ENCODE results near the gene SGIP1.
A peak's percentile ranks its signal among the peaks of the same experiment; 100 is the strongest.

SGIP1 gene

GRCh38 chr1:66532798-66533783 is 862 bp upstream of the SGIP1 start:
- Histone ChIP-seq H3K4me3 (ENCODE audit: low read depth, low read length) (peak overlapping the region; percentile 87), H3K4me1 (no peaks in the 10 kb centered on the region), H3K36me3 (no peaks in the 10 kb centered on the region), H3K27me3 (no peaks in the 10 kb centered on the region), H3K9me3 (no peaks in the 10 kb centered on the region)
- no peak for TF ChIP-seq CTCF (IDR thresholded peaks at IDR 0.05; ENCODE audit: low read depth, low read length)
- DNase-seq = peak; percentile 4

GRCh38 chr1:66535061-66535460 is 1.1 kb downstream of the SGIP1 start:
- DNase-seq = no peak
- H3K4me3 ChIP-seq (ENCODE audit: low read depth, low read length) = peak overlapping the region; percentile 87
- H3K27me3 ChIP-seq = no peaks in the 10 kb centered on the region
- TF ChIP-seq CTCF (IDR thresholded peaks at IDR 0.05; ENCODE audit: low read depth, low read length) = no peak
- H3K4me1 ChIP-seq = peaks cover 3% of the 10 kb centered on the region; the same call in 1 of the 2 replicates
- H3K9me3 ChIP-seq = no peaks in the 10 kb centered on the region
- no peaks in the 10 kb centered on the region for H3K36me3 ChIP-seq

GRCh38 chr1:66535853-66536252 is 1.9 kb downstream of the SGIP1 start:
- Histone ChIP-seq H3K36me3 (no peaks in the 10 kb centered on the region), H3K27me3 (no peaks in the 10 kb centered on the region), H3K4me1 (peaks cover 3% of the 10 kb centered on the region; the same call in 1 of the 2 replicates), H3K9me3 (no peaks in the 10 kb centered on the region), H3K4me3 (ENCODE audit: low read depth, low read length) (peak overlapping the region; percentile 87)
- DNase-seq = no peak
- TF ChIP-seq CTCF (IDR thresholded peaks at IDR 0.05; ENCODE audit: low read depth, low read length) = no peak

GRCh38 chr1:66537718-66538117 is 3.8 kb downstream of the SGIP1 start:
- Histone ChIP-seq H3K4me3 (ENCODE audit: low read depth, low read length) (peak overlapping the region; percentile 2; the same call in 1 of the 2 replicates), H3K27me3 (no peaks in the 10 kb centered on the region), H3K9me3 (no peaks in the 10 kb centered on the region), H3K36me3 (no peaks in the 10 kb centered on the region), H3K4me1 (peaks cover 3% of the 10 kb centered on the region; the same call in 1 of the 2 replicates)
- no peak for DNase-seq
- no peak for TF ChIP-seq CTCF (IDR thresholded peaks at IDR 0.05; ENCODE audit: low read depth, low read length)

GRCh38 chr1:66539491-66539890 is 5.5 kb downstream of the SGIP1 start:
- H3K4me1 ChIP-seq = peaks cover 7% of the 10 kb centered on the region
- no peaks in the 10 kb centered on the region for H3K36me3 ChIP-seq
- H3K27me3 ChIP-seq = no peaks in the 10 kb centered on the region
- no peak overlapping the region for H3K4me3 ChIP-seq (ENCODE audit: low read depth, low read length)
- no peak for TF ChIP-seq CTCF (IDR thresholded peaks at IDR 0.05; ENCODE audit: low read depth, low read length)
- no peak for DNase-seq
- no peaks in the 10 kb centered on the region for H3K9me3 ChIP-seq
